SU-DHL-6 (cell line): ENCODE results near the gene GFOD1.

Experiments
- H2AFZ ChIP-seq: fragments of 200-600 bp; sonication (generic); 2 replicates; pipeline ENCODE4 v1.6.1; 2014; ENCODE audit warnings: low read depth, mild to moderate bottlenecking, moderate library complexity, mixed read lengths, antibody characterized with exemption, low read length; ENCODE audit not compliant: severe bottlenecking
- H3F3A ChIP-seq: fragments of 200-600 bp; shearing (Covaris generic); 2 replicates; pipeline ENCODE4 v1.6.0; 2016; ENCODE audit warnings: antibody characterized with exemption, mild to moderate bottlenecking; ENCODE audit not compliant: insufficient read depth
- H3K27ac ChIP-seq: fragments of 200-600 bp; sonication (generic); 2 replicates; pipeline ENCODE4 v1.5.1; 2016; ENCODE audit warnings: low read depth, mild to moderate bottlenecking, low read length, moderate library complexity, mixed read lengths
- H3K27me3 ChIP-seq: fragments of 200-600 bp; sonication (generic), shearing (Covaris generic); 2 replicates; pipeline ENCODE4 v1.6.0; 2014; ENCODE audit warnings: mild to moderate bottlenecking, low read length
- H3K36me3 ChIP-seq: fragments of 200-600 bp; sonication (generic); 2 replicates; pipeline ENCODE4 v1.6.1; 2014; ENCODE audit warnings: mild to moderate bottlenecking, low read length, mixed read lengths
- H3K4me2 ChIP-seq: fragments of 300-600, 200-600 bp; shearing (Covaris generic), sonication (generic); 2 replicates; pipeline ENCODE4 v1.6.0; 2014; ENCODE audit warnings: low read length, low read depth, mild to moderate bottlenecking; ENCODE audit not compliant: poor library complexity, severe bottlenecking
- H3K4me3 ChIP-seq: fragments of 200-600 bp; sonication (generic); 2 replicates; pipeline ENCODE4 v1.5.1; 2014; ENCODE audit warnings: antibody characterized with exemption, low read length, mild to moderate bottlenecking, mixed read lengths; ENCODE audit not compliant: insufficient read depth, poor library complexity, severe bottlenecking
- H3K79me2 ChIP-seq: fragments of 200-600 bp; sonication (generic); 2 replicates; pipeline ENCODE4 v1.6.1; 2014; ENCODE audit warnings: mild to moderate bottlenecking, low read length, moderate library complexity; ENCODE audit not compliant: insufficient read depth
- H3K9ac ChIP-seq: fragments of 200-600 bp; sonication (generic); 2 replicates; pipeline ENCODE4 v1.7.0; 2014; ENCODE audit warnings: mild to moderate bottlenecking, low read length
- H3K9me2 ChIP-seq: fragments of 200-600 bp; sonication (generic); replicated peaks from 2 replicates; pipeline ENCODE4 v1.6.1; 2014; ENCODE audit warnings: low read length; ENCODE audit not compliant: insufficient read depth
- H3K9me3 ChIP-seq: fragments of 200-600 bp; sonication (generic); 2 replicates; pipeline ENCODE4 v1.6.1; 2014; ENCODE audit warnings: low read length, mixed read lengths; ENCODE audit not compliant: insufficient read depth
- H4K20me1 ChIP-seq: fragments of 200-600 bp; sonication (generic); 2 replicates; pipeline ENCODE4 v1.6.1; 2014; ENCODE audit warnings: low read depth, mild to moderate bottlenecking, antibody characterized with exemption, low read length, moderate library complexity, mixed read lengths
- EZH2phosphoT487 ChIP-seq: fragments of 200-600 bp; sonication (generic), shearing (Covaris generic); conservative IDR thresholded peaks from 2 replicates; pipeline ENCODE4 v1.6.1; 2018; ENCODE audit warnings: mild to moderate bottlenecking, antibody characterized with exemption, low read length, moderate library complexity, mixed read lengths
- TF ChIP-seq, protein P1 (sequence below): fragments of 200-600 bp; sonication (generic); IDR thresholded peaks from one replicate; pipeline ENCODE4 v1.5.1; 2017; ENCODE audit warnings: antibody characterized with exemption, mild to moderate bottlenecking, low read length, moderate library complexity; ENCODE audit not compliant: insufficient read depth, poor library complexity, severe bottlenecking

Gene GFOD1

DNA sequence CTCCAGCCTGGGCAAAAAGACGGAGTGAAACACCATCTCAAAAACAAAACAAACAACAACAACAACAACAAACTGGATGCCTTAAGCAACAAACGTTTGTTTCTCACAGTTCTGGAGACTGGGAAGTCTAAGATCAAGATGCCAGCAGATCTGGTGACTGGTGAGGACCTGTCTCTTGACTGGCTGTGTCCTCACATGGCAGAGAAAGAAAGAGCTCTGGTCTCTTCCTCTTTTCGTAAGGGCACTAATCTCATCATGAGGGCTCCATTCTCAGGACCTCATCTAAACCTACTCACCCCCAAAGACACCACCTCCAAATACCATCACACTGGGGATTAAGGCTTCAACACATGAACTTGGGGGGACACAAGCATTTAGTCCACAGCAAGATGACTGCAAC lies 13.5 kb upstream of the GFOD1 start:
- Histone ChIP-seq H3K9me3 (no peaks in the 10 kb centered on the region), H3F3A (no peaks in the 10 kb centered on the region), H3K4me3 (no peak overlapping the region), H2AFZ (no peak overlapping the region), H3K36me3 (no peaks in the 10 kb centered on the region), H3K9ac (no peak overlapping the region), H3K27ac (no peak overlapping the region), H3K4me2 (no peak overlapping the region), H3K79me2 (no peaks in the 10 kb centered on the region), H3K9me2 (no peaks in the 10 kb centered on the region), H3K27me3 (no peaks in the 10 kb centered on the region), H4K20me1 (no peaks in the 10 kb centered on the region)
- no peak for TF ChIP-seq EZH2phosphoT487
- TF ChIP-seq, protein P1, sequence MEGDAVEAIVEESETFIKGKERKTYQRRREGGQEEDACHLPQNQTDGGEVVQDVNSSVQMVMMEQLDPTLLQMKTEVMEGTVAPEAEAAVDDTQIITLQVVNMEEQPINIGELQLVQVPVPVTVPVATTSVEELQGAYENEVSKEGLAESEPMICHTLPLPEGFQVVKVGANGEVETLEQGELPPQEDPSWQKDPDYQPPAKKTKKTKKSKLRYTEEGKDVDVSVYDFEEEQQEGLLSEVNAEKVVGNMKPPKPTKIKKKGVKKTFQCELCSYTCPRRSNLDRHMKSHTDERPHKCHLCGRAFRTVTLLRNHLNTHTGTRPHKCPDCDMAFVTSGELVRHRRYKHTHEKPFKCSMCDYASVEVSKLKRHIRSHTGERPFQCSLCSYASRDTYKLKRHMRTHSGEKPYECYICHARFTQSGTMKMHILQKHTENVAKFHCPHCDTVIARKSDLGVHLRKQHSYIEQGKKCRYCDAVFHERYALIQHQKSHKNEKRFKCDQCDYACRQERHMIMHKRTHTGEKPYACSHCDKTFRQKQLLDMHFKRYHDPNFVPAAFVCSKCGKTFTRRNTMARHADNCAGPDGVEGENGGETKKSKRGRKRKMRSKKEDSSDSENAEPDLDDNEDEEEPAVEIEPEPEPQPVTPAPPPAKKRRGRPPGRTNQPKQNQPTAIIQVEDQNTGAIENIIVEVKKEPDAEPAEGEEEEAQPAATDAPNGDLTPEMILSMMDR, result no peak

DNA sequence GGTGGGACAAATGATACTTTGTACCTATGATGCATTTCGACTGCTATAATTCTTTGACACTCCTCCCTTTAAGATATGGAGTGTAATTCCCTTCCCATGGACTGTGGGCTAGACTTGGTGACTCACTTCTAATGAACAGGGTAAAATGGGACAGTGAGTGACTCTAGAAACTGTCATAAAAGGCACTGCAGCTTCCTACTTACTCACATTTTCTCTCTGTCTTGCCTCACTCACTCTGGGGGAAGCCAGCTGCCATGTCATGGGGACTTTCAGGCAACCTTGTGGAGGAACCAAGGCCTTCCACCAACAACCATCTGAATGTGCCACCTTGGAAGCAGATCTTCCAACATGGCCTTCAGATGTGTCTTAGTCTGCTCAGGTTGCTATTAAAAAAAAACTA lies 12.9 kb upstream of the GFOD1 start:
- H3K4me2 ChIP-seq, result no peak overlapping the region
- H3K79me2 ChIP-seq, result no peaks in the 10 kb centered on the region
- H3K9me2 ChIP-seq, result no peaks in the 10 kb centered on the region
- H3K4me3 ChIP-seq, result no peak overlapping the region
- no peaks in the 10 kb centered on the region for H3K36me3 ChIP-seq
- no peaks in the 10 kb centered on the region for H3K27me3 ChIP-seq
- no peak overlapping the region for H3K9ac ChIP-seq
- H3K9me3 ChIP-seq, result no peaks in the 10 kb centered on the region
- no peak overlapping the region for H3K27ac ChIP-seq
- H4K20me1 ChIP-seq, result no peaks in the 10 kb centered on the region
- no peak overlapping the region for H2AFZ ChIP-seq
- H3F3A ChIP-seq, result no peaks in the 10 kb centered on the region
- TF ChIP-seq, protein P1, result no peak
- TF ChIP-seq EZH2phosphoT487, result no peak

DNA sequence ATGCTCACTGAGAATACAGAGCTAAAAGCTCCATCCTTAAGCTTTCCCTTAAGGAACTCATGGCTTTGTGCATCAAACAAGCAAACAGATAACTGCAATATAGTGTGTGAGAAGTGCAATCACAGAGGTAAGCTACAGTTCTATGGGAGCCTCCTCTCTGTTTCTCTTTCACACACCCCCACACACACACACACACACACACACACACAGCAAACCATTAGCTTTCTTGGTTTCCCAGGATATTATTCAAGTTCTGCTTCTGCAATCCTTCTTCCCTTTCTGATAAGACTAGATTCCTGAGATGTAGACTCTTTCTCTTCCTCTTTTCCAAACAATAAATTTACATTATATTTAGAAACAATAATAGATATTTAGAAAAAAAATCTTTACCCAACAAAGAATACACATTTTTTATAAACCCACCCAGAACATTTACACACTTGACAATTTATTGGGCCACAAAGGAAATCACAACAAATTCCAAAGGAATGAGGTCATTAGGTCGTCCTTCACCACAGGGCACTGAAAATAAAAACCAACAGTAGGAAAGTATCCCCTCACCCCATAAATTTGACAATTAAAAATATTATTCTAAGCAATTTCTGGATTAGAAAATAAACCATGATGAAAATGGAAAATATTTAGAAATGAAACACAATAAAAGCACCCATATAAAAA lies 9.3 kb upstream of the GFOD1 start:
- H3K9me3 ChIP-seq, result no peaks in the 10 kb centered on the region
- no peaks in the 10 kb centered on the region for H3K9me2 ChIP-seq
- H3K79me2 ChIP-seq, result no peaks in the 10 kb centered on the region
- no peaks in the 10 kb centered on the region for H3K36me3 ChIP-seq
- no peak overlapping the region for H3K4me3 ChIP-seq
- no peaks in the 10 kb centered on the region for H3F3A ChIP-seq
- no peaks in the 10 kb centered on the region for H3K27me3 ChIP-seq
- no peak overlapping the region for H3K9ac ChIP-seq
- H3K27ac ChIP-seq, result no peak overlapping the region
- H3K4me2 ChIP-seq, result no peak overlapping the region
- no peak overlapping the region for H2AFZ ChIP-seq
- TF ChIP-seq, protein P1, result no peak
- TF ChIP-seq EZH2phosphoT487, result no peak
- H4K20me1 ChIP-seq, result no peaks in the 10 kb centered on the region
